ENCODE data around the gene CYP2A13.
"Not testable (repeated sequence)": the region's sequence is repeated elsewhere in the genome, so short reads cannot be mapped to it uniquely, and the experiment has no call there.

Gene CYP2A13

GRCh38 chr19:41127801-41128300, 39.6 kb downstream of the CYP2A13 start:
- Mint-ChIP-seq H3K4me3 (peak overlapping the region; percentile 76 to 82), H3K4me1 (ENCODE audit: low read depth in 2 of 2) (peaks cover 28 to 34% of the 10 kb centered on the region in 2 donors), H3K27ac (peak overlapping the region; percentile 75 to 87)
- not testable (repeated sequence) for H3K36me3 Mint-ChIP-seq (ENCODE audit: insufficient read depth); H3K27me3 Mint-ChIP-seq; H3K9me3 Mint-ChIP-seq
- DNase-seq, result peak; percentile 76 to 84 (median 84)
- peak; percentile 95 for ATAC-seq (replicated peaks)

GRCh38 chr19:41128692-41129091, 40.4 kb downstream of the CYP2A13 start:
- Mint-ChIP-seq H3K27ac (peak overlapping the region; percentile 75 to 87), H3K27me3 (no peaks in the 10 kb centered on the region), H3K4me3 (peak overlapping the region in 1 of 2 donors; percentile 76), H3K4me1 (ENCODE audit: low read depth in 2 of 2) (peaks cover 27 to 32% of the 10 kb centered on the region in 2 donors), H3K36me3 (ENCODE audit: insufficient read depth) (peaks cover 3% of the 10 kb centered on the region), H3K9me3 (peaks cover 0 to 2% of the 10 kb centered on the region in 2 donors)
- ATAC-seq (replicated peaks), result no peak
- DNase-seq, result no peak

- peak overlapping the region in 1 of 2 donors; percentile 13 for H3K27ac Mint-ChIP-seq
- DNase-seq (no peak), ATAC-seq (replicated peaks) (no peak)
- H3K4me1 Mint-ChIP-seq (ENCODE audit: low read depth in 2 of 2), result peaks cover 29 to 36% of the 10 kb centered on the region in 2 donors
- H3K36me3 Mint-ChIP-seq (ENCODE audit: insufficient read depth), result peaks cover 4% of the 10 kb centered on the region
- no peak overlapping the region for H3K4me3 Mint-ChIP-seq
- H3K9me3 Mint-ChIP-seq, result no peaks in the 10 kb centered on the region
- no peaks in the 10 kb centered on the region for H3K27me3 Mint-ChIP-seq
Measured at GRCh38 chr19:41131186-41131585, 42.9 kb downstream of the CYP2A13 start.

GRCh38 chr19:41133260-41133659, 45.0 kb downstream of the CYP2A13 start:
- Mint-ChIP-seq H3K4me1 (ENCODE audit: low read depth in 2 of 2) (peaks cover 20 to 21% of the 10 kb centered on the region in 2 donors), H3K27ac (peak overlapping the region; percentile 36 to 82), H3K36me3 (ENCODE audit: insufficient read depth) (peaks cover 6% of the 10 kb centered on the region), H3K9me3 (no peaks in the 10 kb centered on the region), H3K4me3 (peak overlapping the region in 1 of 2 donors; percentile 87), H3K27me3 (no peaks in the 10 kb centered on the region)
- ATAC-seq (replicated peaks) (no peak), DNase-seq (no peak)

DNA sequence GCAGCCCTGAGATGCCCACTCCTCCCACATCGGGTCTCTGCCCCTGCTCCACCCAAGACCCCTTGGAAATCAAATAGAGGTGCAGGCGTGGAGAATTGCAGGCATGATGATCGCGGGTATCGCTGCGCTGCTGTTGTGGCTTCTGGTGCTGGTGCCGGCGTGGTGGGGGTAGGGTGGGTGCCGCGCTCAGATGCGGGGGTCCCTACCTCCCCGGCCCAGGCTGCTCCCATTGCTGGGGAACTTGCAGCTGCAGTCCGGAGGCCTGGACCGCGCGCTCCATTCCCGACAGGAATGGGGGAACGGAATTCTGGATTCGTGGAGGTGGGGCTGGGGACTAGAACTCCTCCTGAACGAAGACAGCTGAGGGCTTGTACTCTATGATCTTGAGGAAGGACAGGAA, 46.4 kb downstream of the CYP2A13 start:
- H3K27me3 Mint-ChIP-seq, result no peaks in the 10 kb centered on the region
- H3K9me3 Mint-ChIP-seq, result no peaks in the 10 kb centered on the region
- H3K27ac Mint-ChIP-seq, result peak overlapping the region; percentile 22 to 86
- peak overlapping the region; percentile 81 to 87 for H3K4me3 Mint-ChIP-seq
- H3K36me3 Mint-ChIP-seq (ENCODE audit: insufficient read depth), result peaks cover 3% of the 10 kb centered on the region
- H3K4me1 Mint-ChIP-seq (ENCODE audit: low read depth in 2 of 2), result peaks cover 12 to 16% of the 10 kb centered on the region in 2 donors
- no peak for DNase-seq
- ATAC-seq (replicated peaks), result no peak

DNA sequence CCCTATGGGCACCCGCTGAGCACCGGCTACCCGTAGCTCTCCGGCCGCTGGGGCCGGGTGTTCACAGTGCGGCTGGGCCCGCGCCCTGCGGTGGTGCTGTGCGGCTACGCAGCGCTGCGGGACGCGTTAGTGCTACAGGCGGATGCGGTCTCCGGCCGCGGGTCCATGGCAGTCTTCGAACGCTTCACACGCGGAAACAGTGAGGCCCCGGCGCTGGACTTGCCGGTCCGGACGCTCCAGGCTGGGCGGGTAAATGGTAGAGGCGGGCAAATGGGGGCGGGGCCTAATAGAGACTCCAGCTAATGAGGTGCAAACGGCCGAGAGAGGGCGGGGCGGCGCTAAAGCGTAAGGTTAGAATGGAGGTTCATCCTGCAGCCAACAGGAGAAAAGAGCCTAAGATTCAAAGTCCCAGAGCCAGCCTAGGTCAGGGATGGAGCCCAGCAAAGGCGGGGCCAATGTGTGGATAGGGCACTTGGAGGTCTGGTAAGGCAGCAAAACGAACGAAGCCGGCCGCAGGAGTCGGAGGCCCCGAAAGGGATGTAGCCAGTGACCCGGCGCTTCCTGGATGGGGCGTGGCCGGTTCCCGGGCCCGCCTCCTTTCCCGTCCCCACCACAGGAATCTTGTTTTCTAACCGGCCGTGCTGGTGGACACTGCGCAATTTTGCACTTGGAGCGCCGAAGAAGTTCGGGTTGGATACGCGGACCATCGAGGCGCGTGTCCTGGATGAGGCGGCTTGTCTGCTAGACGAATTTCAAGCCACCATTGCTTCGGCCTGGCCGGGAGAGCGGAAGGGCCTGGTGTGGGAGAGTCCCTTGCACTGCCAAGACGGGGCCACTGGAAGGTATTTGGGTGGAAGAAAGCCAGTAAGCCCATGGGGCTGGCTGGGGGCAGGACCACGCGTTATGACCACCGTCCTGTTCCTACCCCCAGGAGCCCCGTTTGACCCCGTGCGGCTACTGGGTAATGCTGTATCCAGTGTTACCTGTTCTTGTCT, 47.4 kb downstream of the CYP2A13 start:
- peak overlapping the region; percentile 81 to 87 for H3K4me3 Mint-ChIP-seq
- DNase-seq (peak in 1 of 3 experiments; percentile 13), ATAC-seq (replicated peaks) (peak; percentile 95)

DNA sequence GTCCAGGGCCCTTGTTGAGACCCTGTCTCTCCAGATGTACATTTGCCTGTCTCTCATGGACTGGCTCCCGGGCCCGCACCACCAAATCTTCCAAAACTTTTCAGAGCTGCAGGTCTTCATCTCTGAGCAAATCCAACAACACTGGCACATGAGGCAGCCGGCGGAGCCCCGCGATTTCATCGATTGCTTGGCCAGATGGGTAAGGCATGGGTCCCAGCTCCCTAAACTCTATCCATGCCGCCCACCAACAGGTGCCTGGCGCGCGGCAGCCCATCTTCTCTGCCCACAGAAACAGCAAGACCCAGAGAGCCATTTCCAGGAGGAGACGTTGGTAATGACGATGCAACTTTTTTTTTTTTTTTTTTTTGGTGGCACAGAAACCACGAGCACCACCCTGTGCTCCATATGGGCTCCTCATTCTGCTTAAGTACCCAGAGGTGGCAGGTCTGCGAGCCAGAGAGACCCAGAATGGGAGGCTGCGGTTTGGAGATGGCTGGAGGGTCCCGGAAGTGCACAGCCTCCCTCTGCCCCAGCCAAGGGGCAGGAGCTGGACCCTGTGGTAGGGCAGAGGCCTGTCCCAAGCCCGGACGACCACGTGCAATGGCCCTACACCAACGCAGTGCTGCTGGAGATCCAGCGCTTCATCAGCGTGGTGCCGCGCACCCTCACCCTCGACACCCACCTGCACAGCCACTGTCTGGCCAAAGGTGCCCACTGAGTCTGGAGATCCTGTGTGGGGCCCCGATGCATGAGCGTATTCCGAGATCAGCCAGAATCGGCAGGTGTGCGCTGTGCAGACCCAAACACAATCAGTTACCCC, 48.6 kb downstream of the CYP2A13 start:
- no peak for ATAC-seq (replicated peaks)
- H3K4me3 Mint-ChIP-seq, result peak overlapping the region; percentile 81 to 87
- H3K27ac Mint-ChIP-seq, result peak overlapping the region in 1 of 2 donors; percentile 86

More for the DNA sequence above, 47.4 kb downstream of the CYP2A13 start:
- H3K4me1 Mint-ChIP-seq (ENCODE audit: low read depth in 2 of 2), result peaks cover 12 to 16% of the 10 kb centered on the region in 2 donors
- not testable (repeated sequence) for H3K36me3 Mint-ChIP-seq (ENCODE audit: insufficient read depth); H3K9me3 Mint-ChIP-seq; H3K27me3 Mint-ChIP-seq
- H3K27ac Mint-ChIP-seq, result peak overlapping the region; percentile 28 to 86

GRCh38 chr19:41144403-41144802, 56.2 kb downstream of the CYP2A13 start:
- Mint-ChIP-seq H3K36me3 (ENCODE audit: insufficient read depth) (no peaks in the 10 kb centered on the region), H3K9me3 (no peaks in the 10 kb centered on the region), H3K4me1 (ENCODE audit: low read depth in 2 of 2) (peaks cover 0 to 2% of the 10 kb centered on the region in 2 donors), H3K27ac (no peak overlapping the region), H3K27me3 (peaks cover 23 to 24% of the 10 kb centered on the region in 2 donors), H3K4me3 (no peak overlapping the region)
- peak; percentile 99 for ATAC-seq (replicated peaks)
- peak; percentile 90 to 93 (median 90) for DNase-seq

More for the DNA sequence above, 48.6 kb downstream of the CYP2A13 start:
- Mint-ChIP-seq H3K27me3 (no peaks in the 10 kb centered on the region), H3K36me3 (ENCODE audit: insufficient read depth) (peaks cover 3% of the 10 kb centered on the region), H3K4me1 (ENCODE audit: low read depth in 2 of 2) (peaks cover 12 to 16% of the 10 kb centered on the region in 2 donors), H3K9me3 (no peaks in the 10 kb centered on the region)
- no peak for DNase-seq

Measured in effector memory CD8-positive, alpha-beta T cell (primary cell).